Suppressor macrophage treated with lipopolysaccharide for 1 hour (primary cell): ENCODE measurements around the gene METTL5.
"Not testable (repeated sequence)": the region's sequence is repeated elsewhere in the genome, so short reads cannot be mapped to it uniquely, and the experiment has no call there.

Experiments
- DNase-seq, 3 donors: peaks; one replicate each; pipeline ENCODE4 v3.0.0-alpha.2; 2020 to 2022

METTL5 gene

GRCh38 chr2:169828141-169828811 is 3.6 kb upstream of the METTL5 start:
- DNase-seq = peak; percentile 47 to 49 (median 49)

GRCh38 chr2:169827272-169828140 is 2.8 kb upstream of the METTL5 start, which contains the start of gene UBR3:
Gene UBR3, plus strand, starts transcription at chr2:169827454. Its CDS starts 54 bp downstream, at chr2:169827508.
- peak; percentile 94 to 98 (median 97) for DNase-seq

GRCh38 chr2:169823996-169824372 is 721 bp downstream of the METTL5 start:
- no peak for DNase-seq

- no peak for DNase-seq
These were observed 1.8 kb downstream of the METTL5 start for GRCh38 chr2:169822785-169823392.

GRCh38 chr2:169822036-169822435 is 2.7 kb downstream of the METTL5 start:
- no peak for DNase-seq

GRCh38 chr2:169820101-169820500 is 4.6 kb downstream of the METTL5 start:
- DNase-seq = not testable (repeated sequence)

GRCh38 chr2:169819106-169819505 is 5.6 kb downstream of the METTL5 start:
- no peak for DNase-seq

GRCh38 chr2:169818241-169818640 is 6.5 kb downstream of the METTL5 start:
- no peak for DNase-seq

- not testable (repeated sequence) for DNase-seq
These were observed 7.3 kb downstream of the METTL5 start for GRCh38 chr2:169817369-169817768.

GRCh38 chr2:169816961-169817360 is 7.7 kb downstream of the METTL5 start:
- DNase-seq = not testable (repeated sequence)

- no peak for DNase-seq
These were observed 8.9 kb downstream of the METTL5 start for GRCh38 chr2:169815849-169816248.

- DNase-seq = no peak
These were observed 16.5 kb downstream of the METTL5 start for GRCh38 chr2:169808221-169808620.

GRCh38 chr2:169806586-169806985 is 18.1 kb downstream of the METTL5 start:
- peak in 2 of 3 donors; percentile 23 to 35 for DNase-seq

GRCh38 chr2:169803480-169803879 is 21.2 kb downstream of the METTL5 start:
- no peak for DNase-seq

- DNase-seq = peak; percentile 92 to 96 (median 95)
These were observed 25.8 kb downstream of the METTL5 start, which contains the start of gene SSB for GRCh38 chr2:169798718-169799592. Gene SSB, plus strand, starts transcription at chr2:169798871. Its CDS starts 2,090 bp downstream, at chr2:169800961.

GRCh38 chr2:169798397-169798717 is 26.3 kb downstream of the METTL5 start:
- no peak for DNase-seq

GRCh38 chr2:169797601-169798000 is 27.1 kb downstream of the METTL5 start:
- DNase-seq = no peak

- DNase-seq = no peak
These were observed 28.3 kb downstream of the METTL5 start for GRCh38 chr2:169796441-169796840.

GRCh38 chr2:169795181-169795580 is 29.5 kb downstream of the METTL5 start:
- no peak for DNase-seq

- DNase-seq = no peak
These were observed 34.1 kb downstream of the METTL5 start for GRCh38 chr2:169790581-169790980.

- no peak for DNase-seq
These were observed 42.2 kb downstream of the METTL5 start for GRCh38 chr2:169782513-169782912.

GRCh38 chr2:169781249-169782013 is 43.3 kb downstream of the METTL5 start:
- DNase-seq = no peak
